Right forelimb (tissue), 1 donor: ENCODE results near the gene EOLA2.
"Not testable (repeated sequence)": the region's sequence is repeated elsewhere in the genome, so short reads cannot be mapped to it uniquely, and the experiment has no call there.

Source experiments
- DNase-seq: peaks from one replicate; pipeline ENCODE4 v3.0.0-alpha.2; 2018

Gene EOLA2

GRCh38 chrX:149938427-149938880 is at the start of gene EOLA2:
TSS of gene EOLA2 (minus strand) at chrX:149938491. CDS start at chrX:149933874, 4,617 bp downstream.
- DNase-seq: peak; percentile 93

DNA sequence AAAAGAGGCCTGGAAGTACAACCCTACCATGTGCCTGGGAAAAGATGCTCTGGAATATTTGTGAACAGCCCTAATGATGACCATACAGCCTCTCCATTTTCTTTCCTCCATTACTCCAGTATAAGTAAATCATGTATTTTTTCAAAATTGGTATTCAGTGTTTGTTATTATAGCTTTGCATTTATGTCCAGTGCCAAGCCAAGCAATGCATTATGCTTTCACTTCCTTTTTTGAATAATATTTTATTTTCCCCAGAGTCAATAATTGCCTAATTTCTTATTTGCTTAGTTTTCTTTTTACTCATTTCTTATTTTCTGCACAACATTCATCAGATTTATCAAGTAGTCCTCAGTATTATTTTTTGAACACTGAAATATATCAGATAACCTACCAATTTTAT is 49.3 kb upstream of the EOLA2 start:
- no peak for DNase-seq

DNA sequence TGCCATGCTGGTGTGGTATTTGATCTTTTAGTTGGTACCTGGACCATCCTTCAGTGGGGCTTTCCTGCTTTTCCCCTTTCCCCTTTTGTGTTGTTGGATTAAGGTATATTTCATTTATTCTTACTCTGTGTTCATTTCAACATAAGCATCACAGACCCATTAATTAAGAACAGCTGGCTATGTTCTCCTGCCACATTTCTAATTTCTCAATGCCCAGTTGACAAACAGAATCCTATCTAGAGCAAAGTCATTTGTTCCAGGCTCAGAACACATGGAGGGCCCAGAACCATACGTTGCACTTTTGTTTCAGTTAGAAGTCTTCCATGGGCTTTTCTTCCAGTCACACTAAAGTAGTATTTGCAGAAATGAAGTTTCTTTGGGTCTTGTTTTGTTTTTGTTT is 46.1 kb upstream of the EOLA2 start:
- no peak for DNase-seq

- DNase-seq: no peak
Measured at GRCh38 chrX:149982310-149982709, 44.0 kb upstream of the EOLA2 start.

DNA sequence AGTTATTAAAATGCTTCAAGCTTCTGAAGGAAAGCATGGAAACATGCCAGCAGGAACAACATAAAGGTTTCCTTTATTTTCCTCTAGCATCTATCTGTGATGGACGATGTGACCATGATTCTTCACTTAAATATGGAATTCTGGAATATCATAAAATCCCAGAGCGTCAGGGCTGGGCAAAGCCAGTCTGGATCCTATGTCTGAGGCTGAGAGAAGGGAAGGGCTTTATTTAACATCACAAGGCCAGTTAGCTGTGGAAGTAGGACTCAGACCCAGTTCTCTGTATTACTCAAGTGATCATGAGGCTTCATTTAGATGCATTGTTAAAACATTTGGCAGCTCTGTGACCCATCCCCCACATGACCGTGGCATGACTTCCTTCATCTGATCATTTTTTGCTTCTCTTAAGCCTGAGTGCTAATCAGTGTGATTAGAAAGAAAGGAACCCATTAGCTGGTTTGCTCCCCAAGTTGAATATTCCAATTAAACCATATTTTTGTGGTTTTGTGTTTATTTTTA is 40.9 kb upstream of the EOLA2 start:
- DNase-seq: no peak

DNA sequence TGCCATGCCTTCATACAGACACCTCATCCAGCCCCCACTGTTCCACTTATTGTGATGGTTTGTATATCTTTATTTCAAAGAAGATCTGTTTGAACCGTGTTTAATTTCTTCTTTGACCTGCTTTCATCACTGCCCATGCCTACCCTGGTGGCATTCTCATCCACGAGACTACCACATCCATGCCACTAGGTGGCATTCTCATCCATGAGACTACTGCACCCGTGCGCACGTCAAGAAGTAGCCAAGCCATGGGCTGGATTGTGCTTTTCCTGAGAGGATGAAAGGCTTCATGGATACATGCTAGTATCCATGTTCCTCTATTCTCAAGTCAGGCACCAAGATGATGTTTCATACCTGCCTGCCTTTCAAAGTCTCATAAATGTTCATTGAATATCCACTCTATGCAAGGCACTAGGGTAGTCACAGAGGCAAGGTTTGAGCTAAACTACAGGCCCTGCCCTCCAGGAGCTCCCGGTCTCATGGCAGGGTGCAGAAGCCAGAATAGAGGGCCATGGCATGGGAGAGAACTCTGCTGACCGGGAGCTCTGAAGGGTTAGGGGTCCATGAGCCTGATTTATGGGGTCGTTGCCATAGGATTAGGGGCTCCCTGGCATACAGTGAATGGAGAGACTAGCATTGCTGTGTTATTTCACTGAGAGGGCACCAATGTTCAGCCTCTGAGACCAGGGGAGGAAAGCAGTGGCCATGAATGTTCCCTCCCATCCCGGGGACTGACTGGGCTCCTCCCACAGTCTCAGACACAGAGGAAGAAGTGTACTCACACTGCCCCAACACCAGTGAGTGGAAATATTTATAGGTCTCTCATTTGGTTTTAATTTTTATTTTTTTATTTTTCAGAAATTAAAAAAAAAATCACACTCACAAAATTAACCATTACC is 24.8 kb upstream of the EOLA2 start:
- peak; percentile 51 for DNase-seq

DNA sequence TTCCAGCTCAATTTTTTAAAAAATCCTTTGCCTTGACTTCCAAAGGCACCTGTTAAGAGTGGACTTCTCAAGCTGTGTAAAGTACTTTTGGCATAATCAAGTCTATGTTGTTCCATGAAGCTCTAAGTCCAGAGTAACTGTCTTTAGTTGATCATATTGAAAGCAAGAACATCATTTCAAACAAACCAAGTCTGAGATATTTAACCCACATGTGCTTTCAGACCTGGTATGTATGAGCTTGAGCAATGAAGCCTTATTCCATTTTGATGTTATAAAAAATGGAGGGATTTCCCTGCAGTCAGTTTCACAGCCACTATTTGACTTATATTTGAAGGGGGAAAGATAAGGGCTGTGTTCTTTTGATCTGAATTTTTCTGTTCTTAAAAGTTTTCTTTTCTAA is 23.7 kb upstream of the EOLA2 start:
- no peak for DNase-seq

DNA sequence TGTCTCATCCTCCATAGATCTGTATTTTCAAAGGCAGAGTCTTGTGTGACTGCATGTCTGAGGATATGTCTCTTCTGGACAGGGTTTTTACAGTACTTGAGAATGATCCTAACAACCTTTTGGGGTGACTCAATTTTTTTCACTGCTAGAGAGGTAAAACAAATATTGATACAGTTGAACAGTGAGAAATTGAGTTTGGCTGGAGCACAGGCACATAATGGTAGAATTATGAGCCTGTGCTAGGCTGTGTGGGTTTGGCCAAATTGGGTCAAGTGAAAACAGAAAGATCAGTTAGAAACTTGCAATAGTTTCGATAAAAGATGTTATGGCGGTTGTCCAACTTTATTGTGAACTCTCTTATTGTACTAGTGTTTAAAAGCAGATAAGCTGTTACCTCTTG is 23.3 kb upstream of the EOLA2 start:
- no peak for DNase-seq

- DNase-seq: no peak
Measured at GRCh38 chrX:149950681-149951080, 12.4 kb upstream of the EOLA2 start.

GRCh38 chrX:149949743-149950436 is 11.6 kb upstream of the EOLA2 start:
- DNase-seq: no peak

- DNase-seq: no peak
Measured at GRCh38 chrX:149948016-149948415, 9.7 kb upstream of the EOLA2 start.

- DNase-seq: not testable (repeated sequence)
Measured at GRCh38 chrX:149946932-149947331, 8.6 kb upstream of the EOLA2 start.

DNA sequence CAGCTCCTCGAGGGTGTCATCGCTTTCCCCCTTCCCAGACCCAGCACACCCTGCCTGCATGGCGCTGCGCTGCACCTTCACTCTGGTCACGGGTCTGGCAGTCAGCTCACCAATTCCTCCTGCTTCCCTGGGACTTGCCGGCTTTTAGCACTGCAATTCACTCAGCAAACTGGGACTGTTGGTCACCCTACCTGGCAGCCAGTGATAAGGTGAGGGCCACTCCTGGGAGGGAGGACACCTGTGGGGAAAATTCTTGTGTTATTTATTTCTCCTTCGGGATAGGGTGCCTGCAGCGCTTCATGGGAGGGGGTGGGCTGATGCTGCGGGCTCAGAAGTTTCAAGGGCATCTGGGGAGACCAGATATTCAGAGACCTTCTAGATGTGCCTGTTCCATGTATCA is 7.5 kb upstream of the EOLA2 start:
- not testable (repeated sequence) for DNase-seq

DNA sequence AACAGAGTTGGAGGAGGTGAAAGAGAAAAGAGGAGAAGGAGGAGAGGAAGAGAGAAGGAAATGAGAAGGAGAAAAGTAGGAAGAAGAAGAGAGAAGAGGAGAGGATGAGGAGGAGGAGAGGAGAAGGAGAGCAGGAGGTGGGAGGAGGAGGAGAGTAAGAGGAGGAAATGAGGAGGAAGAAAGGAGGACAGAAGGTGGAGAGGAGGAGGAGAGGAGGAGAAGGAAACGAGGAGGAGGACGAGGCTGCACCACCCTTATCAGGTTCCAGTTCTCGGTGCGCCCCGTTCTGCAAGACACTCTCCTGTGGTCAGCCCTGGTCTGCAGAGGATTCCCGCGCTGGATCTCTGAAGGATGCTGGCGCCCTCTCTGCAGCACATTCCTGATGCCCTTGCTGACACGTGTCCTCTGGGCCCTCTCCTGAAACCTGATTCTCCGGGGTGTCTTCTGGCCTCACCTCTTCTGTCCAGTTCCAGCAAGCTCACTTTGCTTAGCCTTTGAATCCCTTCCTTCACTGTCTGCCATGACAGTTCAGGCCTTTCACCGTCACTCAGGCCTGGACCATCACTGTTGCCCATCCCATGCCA is 6.9 kb upstream of the EOLA2 start:
- not testable (repeated sequence) for DNase-seq

- DNase-seq: not testable (repeated sequence)
Measured at GRCh38 chrX:149940674-149941024, 2.4 kb upstream of the EOLA2 start.

DNA sequence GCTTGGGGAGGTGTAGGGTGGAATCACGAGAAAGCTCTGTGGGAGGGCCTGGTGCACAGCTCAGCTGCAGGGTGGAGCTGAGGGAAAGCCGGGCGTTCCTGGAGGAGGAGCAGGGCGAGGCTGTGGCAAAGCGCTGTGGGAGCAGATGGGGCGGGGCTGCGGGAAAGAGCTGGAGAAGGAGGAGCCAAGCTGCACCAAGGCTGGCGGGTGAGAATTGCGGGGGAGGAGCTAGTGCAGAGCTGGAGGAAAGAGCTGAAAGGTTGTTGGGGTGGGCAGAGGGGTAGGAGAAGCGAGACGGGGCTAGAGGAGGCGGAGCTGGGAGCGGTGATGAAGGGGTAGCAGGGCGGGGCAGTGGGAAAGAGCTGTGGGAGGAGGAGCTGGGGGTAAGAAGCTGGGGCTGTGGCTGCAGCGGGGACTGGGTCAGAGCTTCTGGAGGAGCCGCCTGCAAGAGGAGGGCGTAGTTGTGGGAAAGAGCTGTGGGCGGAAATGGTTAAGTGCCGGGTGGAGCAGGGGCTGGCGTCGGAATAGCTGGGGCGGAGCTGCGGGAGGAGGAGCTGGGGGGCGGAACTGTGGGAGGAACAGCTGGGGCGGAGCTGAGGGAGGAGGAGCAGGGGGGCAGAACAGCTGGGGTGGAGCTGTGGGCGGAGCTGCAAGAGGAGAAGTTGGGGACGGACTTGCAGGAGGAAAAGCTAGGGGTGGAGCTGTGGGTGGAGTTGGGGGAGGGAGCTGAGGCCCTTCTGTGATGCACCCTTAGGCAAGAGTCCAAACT is 1.8 kb upstream of the EOLA2 start:
- peak; percentile 93 for DNase-seq

DNA sequence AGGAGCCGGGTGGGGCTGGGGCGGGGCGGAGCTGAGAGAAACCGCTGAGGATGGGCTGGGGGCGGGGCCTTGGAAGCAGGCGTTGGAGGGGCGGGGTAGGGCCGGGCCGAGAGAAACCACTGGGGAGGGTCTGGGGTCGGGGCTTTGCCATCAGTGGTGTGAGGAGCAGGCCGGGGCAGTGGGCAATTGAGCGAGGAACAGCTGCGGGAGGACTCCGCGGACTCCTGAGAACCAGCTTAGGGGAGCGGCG is 1.3 kb upstream of the EOLA2 start:
- DNase-seq: no peak

GRCh38 chrX:149938881-149939654 is 777 bp upstream of the EOLA2 start:
- peak; percentile 94 for DNase-seq

DNA sequence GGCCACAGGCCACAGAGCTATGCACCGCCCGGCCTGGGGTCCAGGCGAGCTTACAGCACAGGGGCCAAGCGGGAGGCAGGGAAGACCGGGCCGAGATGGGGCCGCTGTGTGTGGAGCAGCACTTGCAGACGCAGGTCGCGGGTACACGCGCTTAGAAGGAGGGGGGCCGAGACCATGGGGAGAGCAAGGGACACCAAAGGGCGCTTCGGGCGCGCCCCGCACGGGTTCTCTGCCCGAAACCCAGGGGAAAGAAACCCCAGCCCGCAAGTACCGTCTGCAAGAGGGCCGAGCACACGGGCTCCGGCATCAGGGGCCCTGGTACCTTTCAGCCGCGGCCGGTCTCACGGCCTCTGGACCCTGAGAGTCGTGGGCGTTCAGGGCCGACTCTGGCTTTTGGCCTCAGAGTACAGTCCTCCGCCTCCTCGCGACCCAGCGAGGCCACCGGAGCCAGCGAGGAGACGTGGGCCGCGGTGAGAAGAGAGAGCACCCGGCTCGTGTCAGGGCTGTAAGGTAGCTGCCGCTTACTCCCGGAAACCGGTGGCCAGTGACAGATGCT is 342 bp downstream of the EOLA2 start:
- DNase-seq: no peak

DNA sequence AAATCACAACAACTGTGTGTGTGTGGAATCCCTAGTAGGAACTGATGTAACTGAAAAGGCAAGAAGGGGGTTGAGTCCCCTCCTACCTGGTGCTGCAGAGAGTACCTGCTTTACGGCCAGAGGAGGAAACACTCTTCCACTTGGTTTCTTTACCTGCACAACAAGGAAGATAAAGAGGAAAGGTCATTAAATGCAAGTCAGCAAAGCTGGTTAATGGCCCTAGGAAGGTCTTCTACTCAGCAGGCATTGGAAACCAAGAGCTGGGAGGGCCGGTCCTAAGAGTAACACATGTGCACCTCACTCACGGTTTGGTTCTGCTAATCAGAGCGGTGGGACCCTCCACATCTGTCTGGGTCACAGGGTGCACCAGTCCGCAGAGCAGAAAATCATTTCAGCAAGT is 963 bp downstream of the EOLA2 start:
- not testable (repeated sequence) for DNase-seq

DNA sequence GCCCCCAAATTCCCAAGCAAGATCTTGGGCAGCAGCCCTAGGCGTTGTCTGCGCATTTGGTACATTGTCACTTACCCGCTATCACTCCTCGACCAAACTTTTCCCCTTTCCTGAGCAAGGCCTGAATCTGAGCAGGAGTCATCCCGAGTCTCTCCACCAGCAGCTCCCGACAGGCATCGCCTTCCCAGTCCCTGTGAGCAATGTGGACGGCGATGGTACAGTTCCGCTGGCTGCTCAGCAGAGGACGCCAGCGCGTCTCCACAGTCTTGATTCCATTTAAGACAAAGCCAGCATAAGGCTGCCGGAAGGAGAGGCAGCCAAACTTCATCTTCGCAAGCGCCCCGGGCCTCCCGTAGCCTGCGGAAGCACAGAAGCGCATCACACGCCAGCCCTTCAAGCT is 4.7 kb downstream of the EOLA2 start:
- not testable (repeated sequence) for DNase-seq

DNA sequence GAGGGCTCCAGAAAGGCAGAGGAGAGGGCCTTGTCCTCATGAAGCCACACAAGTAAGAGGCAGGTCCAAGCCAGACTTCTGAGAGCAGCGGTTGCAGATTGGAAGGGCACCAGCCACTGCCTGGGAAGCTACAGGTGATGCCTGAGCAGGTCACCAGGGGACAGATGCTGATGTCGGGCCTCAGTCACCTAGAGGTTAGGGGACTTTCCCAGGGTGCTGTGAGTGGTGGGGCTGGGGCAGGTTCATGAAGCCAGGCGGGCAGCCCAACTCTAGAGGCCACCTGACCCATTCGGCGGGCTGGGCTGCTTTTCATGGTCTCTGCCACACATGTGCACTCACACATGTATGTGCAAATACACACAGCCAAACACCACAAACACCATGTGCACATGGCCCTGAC is 5.3 kb downstream of the EOLA2 start:
- not testable (repeated sequence) for DNase-seq
